RWPE1 (cell line): ENCODE measurements around the gene ZNF136.

Experiments used
- CTCF ChIA-PET: fragments of 350-600 bp; sonication (Branson Sonifier 250); formaldehyde crosslinking; extraction: SDS; loops from one replicate; lab custom pipeline; 2021; lab: Yijun Ruan, JAX
- POLR2A ChIA-PET: fragments of 400-600 bp; formaldehyde crosslinking; extraction: SDS; loops from one replicate; lab custom pipeline; 2020; ENCODE audit warnings: antibody characterized with exemption; ENCODE audit not compliant: low non-redundant PET; lab: Yijun Ruan, JAX
- DNase-seq: peaks from one replicate; pipeline ENCODE4 v3.0.0; 2012; ENCODE audit warnings: low spot score
- H3K27ac ChIP-seq: fragments of 450-650 bp; 2 replicates; pipeline ENCODE4 v1.5.1; 2017
- CTCF ChIP-seq: fragments of 450-650 bp; conservative IDR thresholded peaks from 2 replicates; pipeline ENCODE4 v1.5.1; 2017; ENCODE audit warnings: low read depth, mild to moderate bottlenecking

The ZNF136 gene

GRCh38 chr19:12187625-12188024, 24.7 kb downstream of the ZNF136 start:
- TF ChIP-seq CTCF: no peak
- ChIA-PET CTCF (no interaction called here), POLR2A (no interaction called here)
- DNase-seq: no peak
- H3K27ac ChIP-seq: no peak overlapping the region

- ChIA-PET POLR2A (no interaction called here), CTCF (interaction anchor here (0.6 kb wide), 1 partner anchor 22 kb away, joined by 4 read pairs; no protein-coding TSS in a partner anchor)
- TF ChIP-seq CTCF: no peak
- peak; percentile 64 for DNase-seq
- H3K27ac ChIP-seq: peak overlapping the region; percentile 74
Observed at GRCh38 chr19:12194827-12195731, 32.2 kb downstream of the ZNF136 start.

GRCh38 chr19:12198136-12198535, 35.2 kb downstream of the ZNF136 start:
- TF ChIP-seq CTCF: no peak
- POLR2A ChIA-PET: no interaction called here
- no peak for DNase-seq
- CTCF ChIA-PET: no interaction called here
- H3K27ac ChIP-seq: no peak overlapping the region

GRCh38 chr19:12199757-12200419, 37.0 kb downstream of the ZNF136 start:
- no peak overlapping the region for H3K27ac ChIP-seq
- CTCF ChIA-PET: no interaction called here
- no peak for TF ChIP-seq CTCF
- POLR2A ChIA-PET: no interaction called here
- DNase-seq: no peak

GRCh38 chr19:12202250-12202649, 39.4 kb downstream of the ZNF136 start:
- CTCF ChIA-PET: no interaction called here
- POLR2A ChIA-PET: no interaction called here
- no peak overlapping the region for H3K27ac ChIP-seq
- TF ChIP-seq CTCF: no peak
- no peak for DNase-seq

- no peak for DNase-seq
- H3K27ac ChIP-seq: no peak overlapping the region
- CTCF ChIA-PET: no interaction called here
- POLR2A ChIA-PET: no interaction called here
- TF ChIP-seq CTCF: no peak
Observed at GRCh38 chr19:12205296-12205695, 42.4 kb downstream of the ZNF136 start.
